Heart right ventricle (tissue), 16 donors: ENCODE data around the gene SHISA6. TPM values are rescaled to one million over a fixed set of nuclear protein-coding genes. Genes with fewer than 3 reads are reported as not detected.

Experiments
- ATAC-seq, 8 donors: fragments of 200-7000 bp; cut with Tn5 transposase; one replicate each; pipeline ENCODE4 v1.9.1; 2020; ENCODE audit warnings: mild to moderate bottlenecking in 8 of 8, moderate library complexity in 8 of 8, moderate number of reproducible peaks in 1 of 8
- DNase-seq, 2 donors: peaks; one replicate each; pipeline ENCODE4 v3.0.0-alpha.2; 2020
- H3K27ac ChIP-seq, 10 donors: fragments of 200-600 bp; sonication (generic) in 2 of 10; one replicate each; pipeline versions ENCODE4 v1.5.0 to v1.8.0; 2020 to 2022; ENCODE audit warnings: mild to moderate bottlenecking in 3 of 10
- H3K27me3 ChIP-seq, 7 donors: fragments of 200-600 bp; one replicate each; pipeline ENCODE4 v1.8.0; 2021 to 2022; ENCODE audit warnings: mild to moderate bottlenecking in 2 of 7
- H3K36me3 ChIP-seq, 9 donors: fragments of 200-600 bp; sonication (generic) in 1 of 9; one replicate each; pipeline versions ENCODE4 v1.5.0 to v1.8.0; 2020 to 2022; ENCODE audit warnings: mild to moderate bottlenecking in 2 of 9
- H3K4me1 ChIP-seq, 9 donors: fragments of 200-600 bp; sonication (generic) in 1 of 9; one replicate each; pipeline versions ENCODE4 v1.5.0 to v1.8.0; 2020 to 2022; ENCODE audit warnings: mild to moderate bottlenecking in 4 of 9
- H3K4me3 ChIP-seq, 10 donors: fragments of 200-600 bp; sonication (generic) in 2 of 10; one replicate each; pipeline versions ENCODE4 v1.5.0 to v1.8.0; 2020 to 2022; ENCODE audit warnings: mild to moderate bottlenecking in 7 of 10, moderate library complexity in 2 of 10
- H3K9me3 ChIP-seq, 11 donors: fragments of 200-600 bp in 10 of 11; sonication (generic) in 2 of 11; one replicate each; pipeline versions ENCODE4 v1.5.0 to v1.8.0; 2013 to 2022; ENCODE audit warnings: mild to moderate bottlenecking in 2 of 11, control low read depth in 1 of 11, moderate library complexity in 1 of 11
- CTCF ChIP-seq, 9 donors: fragments of 200-600 bp; sonication (generic) in 2 of 9; IDR thresholded peaks; one replicate each; pipeline versions ENCODE4 v1.5.0 to v1.8.0; 2021 to 2022; ENCODE audit warnings: antibody characterized with exemption in 9 of 9, mild to moderate bottlenecking in 5 of 9, moderate library complexity in 1 of 9
- WGBS, 2 donors: extraction: QIAGEN DNeasy Blood & Tissue Kit; methylation state at CpG; one replicate each; pipeline ENCODE4 v1.1.7; 2013; ENCODE audit warnings: inconsistent platforms in 1 of 2; 5-methylcytosine and 5-hydroxymethylcytosine counted together
- intact Hi-C, 10 donors: fragments of 100-400 bp; cut with DNase I; formaldehyde crosslinking; loops; one replicate each; pipeline versions ENCODE4 v1.11.1 to v1.14.2; 2022
- polyA plus RNA-seq, 2 donors: library from polyadenylated mRNA; stranded (reverse); fragments of 200-250 nt; gene quantifications; one replicate each; pipeline ENCODE4 v1.2.3, GENCODE V29; 2013
- total RNA-seq, 10 donors: library from RNA; stranded (reverse); fragmentation: NEBNext Ultra II Directional in 3 of 10; extraction: Animal tissue kit (Norgen Biotek cat#: 25700) in 3 of 10; gene quantifications; one replicate each; pipeline versions ENCODE4 v1.2.1 to v1.2.4, GENCODE V29; 2021 to 2023
- donor health status: Arrhythmogenic right ventricular cardiomyopathy.
- donor health status: ischemic (EF 13 %, LVEDD 7.1; RV severe dilation, severe dysfunction).
- donor health status: healthy with polysubstance abuse.
- donor health status: DM: no; HTN: yes; CAD: no.
- donor health status: DM: no; HTN: no; CAD: no.
- donor health status: ischemic (EF 25% LVEDD 6.9; RV normal size, moderate dysfunction).
- donor health status: ischemic (EF 25% LVEDD 5.7; RV mildly dilated, moderate dysfunction).
- donor health status: healthy.
- donor health status: DM: yes; HTN: yes; CAD: no.
- donor health status: Ischemic cardiomyopathy.
- donor health status: ischemic (EF 35%, LVEDD 5.7; RV mildly dilated, moderate dysfunction).
- donor health status: nonischemic (EF 11% LVEDD 7.7; RV severe dilation, severe dysfunction).
- donor health status: DM: yes; HTN: yes; CAD: no.
- donor health status: PGD.
- donor health status: ischemic (EF 29% LVEDD 5.4; RV normal size, mild dysfunction).
- donor health status: nonischemic (EF 23%, LVEDD 6.1; RV moderate dilation, normal function).

Gene SHISA6
- total and polyA plus RNA-seq, 12 donors = 0.06 to 0.66 (median 0.23) TPM

- no peak for DNase-seq
These were observed 62.9 kb downstream of the SHISA6 start for GRCh38 chr17:11303773-11304394.

GRCh38 chr17:11304568-11304967 is 63.6 kb downstream of the SHISA6 start:
- no peaks in the 10 kb centered on the region for H3K36me3 ChIP-seq

More at GRCh38 chr17:11303773-11304394, 62.9 kb downstream of the SHISA6 start:
- no peaks in the 10 kb centered on the region for H3K4me1 ChIP-seq
- H3K27ac ChIP-seq = no peak overlapping the region
- ATAC-seq = no peak
- intact Hi-C loops = no loop called here
- H3K27me3 ChIP-seq = peaks cover 0 to 6% (median 0%) of the 10 kb centered on the region in 7 donors
- no peak overlapping the region for H3K4me3 ChIP-seq
- H3K9me3 ChIP-seq = no peaks in the 10 kb centered on the region
- 85 to 86% methylated on average over 12 of the region's 12 CpGs for WGBS, 2 donors
- no peak for TF ChIP-seq CTCF (IDR thresholded peaks at IDR 0.05)
- no peaks in the 10 kb centered on the region for H3K36me3 ChIP-seq

GRCh38 chr17:11305524-11305923 is 64.5 kb downstream of the SHISA6 start:
- TF ChIP-seq CTCF (IDR thresholded peaks at IDR 0.05) = no peak
- no peaks in the 10 kb centered on the region for H3K36me3 ChIP-seq
- DNase-seq (no peak), ATAC-seq (no peak)
- no peak overlapping the region for H3K27ac ChIP-seq
- H3K4me1 ChIP-seq = no peaks in the 10 kb centered on the region
- 95 to 96% methylated on average over 9 of the region's 9 CpGs for WGBS, 2 donors
- H3K9me3 ChIP-seq = no peaks in the 10 kb centered on the region
- intact Hi-C loops = loop anchor here in 1 of 10 donors (5.0 kb wide), 1 partner anchor 52 kb away; no protein-coding TSS in a partner anchor
- no peak overlapping the region for H3K4me3 ChIP-seq
- peaks cover 0 to 6% (median 0%) of the 10 kb centered on the region in 7 donors for H3K27me3 ChIP-seq

More at GRCh38 chr17:11304568-11304967, 63.6 kb downstream of the SHISA6 start:
- peaks cover 0 to 6% (median 0%) of the 10 kb centered on the region in 7 donors for H3K27me3 ChIP-seq
- TF ChIP-seq CTCF (IDR thresholded peaks at IDR 0.05) = no peak
- no peaks in the 10 kb centered on the region for H3K4me1 ChIP-seq
- WGBS, 2 donors = 71 to 73% methylated on average over 7 of the region's 7 CpGs
- peak in 3 of 8 donors; percentile 18 to 92 (median 62) for ATAC-seq
- peak in 1 of 2 donors; percentile 41 for DNase-seq
- intact Hi-C loops = no loop called here
- H3K4me3 ChIP-seq = no peak overlapping the region
- H3K27ac ChIP-seq = no peak overlapping the region
- no peaks in the 10 kb centered on the region for H3K9me3 ChIP-seq

GRCh38 chr17:11308531-11308930 is 67.5 kb downstream of the SHISA6 start:
- H3K36me3 ChIP-seq = no peaks in the 10 kb centered on the region
- no peak overlapping the region for H3K27ac ChIP-seq
- 69 to 74% methylated on average over 7 of the region's 7 CpGs for WGBS, 2 donors
- no peaks in the 10 kb centered on the region for H3K4me1 ChIP-seq
- no peak for TF ChIP-seq CTCF (IDR thresholded peaks at IDR 0.05)
- H3K27me3 ChIP-seq = peaks cover 0 to 6% (median 0%) of the 10 kb centered on the region in 7 donors
- H3K4me3 ChIP-seq = no peak overlapping the region
- intact Hi-C loops = loop anchor here in 1 of 10 donors (5.0 kb wide), 1 partner anchor 49 kb away; no protein-coding TSS in a partner anchor
- ATAC-seq (no peak), DNase-seq (no peak)
- H3K9me3 ChIP-seq = no peaks in the 10 kb centered on the region
